HG03108 (cell line): Measurements from ENCODE around the gene SLC26A1.

ENCODE experiments used
- ATAC-seq: cut with Tn5 transposase; IDR thresholded peaks from one replicate; pipeline ENCODE4 v1.9.1; 2021; ENCODE audit warnings: moderate library complexity; ENCODE audit not compliant: unreplicated experiment

Gene SLC26A1

GRCh38 chr4:1014291-1015167 lies 21.3 kb upstream of the SLC26A1 start:
- ATAC-seq, result no peak

DNA sequence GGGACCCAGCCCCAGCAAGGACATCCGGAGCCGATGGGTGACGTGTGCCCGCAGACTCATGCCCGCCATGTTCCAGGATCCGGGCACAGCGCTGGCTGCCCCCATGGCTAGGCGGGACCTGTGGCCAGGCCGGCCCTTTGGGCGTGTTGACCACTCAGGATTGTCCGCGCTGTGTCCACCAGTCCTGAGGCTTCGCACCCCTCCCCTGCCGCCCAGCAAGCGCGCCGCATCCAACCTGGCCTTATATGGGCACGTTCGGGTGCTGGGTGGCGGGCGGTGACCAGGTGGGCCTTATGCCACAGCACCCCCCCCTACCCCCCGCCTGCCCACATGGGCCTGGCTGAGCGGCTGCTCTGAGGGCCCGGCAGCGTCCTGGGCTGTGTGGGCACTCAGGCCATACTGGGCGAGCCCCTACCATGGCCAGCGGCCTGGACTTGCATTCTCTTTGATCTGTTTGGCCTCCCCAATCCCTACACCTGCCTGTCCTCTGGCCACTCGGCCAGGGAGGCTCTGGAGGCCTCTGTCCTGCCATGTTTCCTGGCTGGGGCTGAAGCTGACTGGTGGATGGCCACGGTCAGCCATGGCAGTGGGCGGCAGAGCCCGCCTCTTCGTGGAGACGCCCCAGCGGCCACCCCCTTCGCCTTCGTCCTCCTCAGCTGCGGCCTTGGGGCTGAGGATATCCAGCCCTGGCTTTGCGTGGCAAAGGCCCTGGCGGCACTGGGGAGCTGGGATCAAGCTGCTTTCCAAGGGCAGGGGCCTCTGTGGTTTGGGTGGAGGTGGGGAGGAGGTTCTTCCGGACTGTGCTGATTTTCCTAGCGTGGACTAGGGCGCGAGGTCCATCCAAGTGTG lies 20.2 kb upstream of the SLC26A1 start:
- no peak for ATAC-seq

DNA sequence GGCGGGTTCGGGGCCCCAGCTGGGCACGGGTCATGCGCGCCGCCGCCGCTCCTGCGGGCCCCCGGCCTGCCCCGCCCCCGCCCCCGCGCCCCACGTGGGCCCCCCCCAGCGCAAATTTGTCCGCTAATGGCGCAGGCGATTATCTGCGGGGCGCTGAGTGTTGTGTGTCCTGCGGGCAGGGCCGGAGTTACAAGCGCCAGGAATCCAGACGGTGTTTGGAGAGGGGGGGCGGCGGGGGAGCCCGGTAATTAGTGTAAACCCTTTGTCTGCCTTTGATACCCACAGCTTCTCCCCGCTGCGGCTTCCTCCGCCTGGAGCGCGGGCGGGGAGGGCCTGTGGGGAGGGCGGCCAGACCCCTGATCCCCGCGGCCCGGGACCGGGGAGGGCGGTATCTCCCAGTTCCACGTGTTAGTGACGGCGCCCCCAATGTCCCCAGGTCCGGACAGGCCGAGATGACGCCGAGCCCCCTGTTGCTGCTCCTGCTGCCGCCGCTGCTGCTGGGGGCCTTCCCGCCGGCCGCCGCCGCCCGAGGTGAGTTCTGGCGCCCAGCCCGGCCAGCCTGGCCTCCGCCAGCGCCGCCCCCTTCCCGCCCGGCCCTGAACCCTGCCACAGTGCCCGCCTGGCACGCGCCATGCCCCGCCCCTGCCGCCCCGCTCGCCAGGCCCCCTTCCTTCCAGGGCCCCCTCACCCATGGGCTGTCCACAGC lies 19.0 kb upstream of the SLC26A1 start:
- no peak for ATAC-seq

DNA sequence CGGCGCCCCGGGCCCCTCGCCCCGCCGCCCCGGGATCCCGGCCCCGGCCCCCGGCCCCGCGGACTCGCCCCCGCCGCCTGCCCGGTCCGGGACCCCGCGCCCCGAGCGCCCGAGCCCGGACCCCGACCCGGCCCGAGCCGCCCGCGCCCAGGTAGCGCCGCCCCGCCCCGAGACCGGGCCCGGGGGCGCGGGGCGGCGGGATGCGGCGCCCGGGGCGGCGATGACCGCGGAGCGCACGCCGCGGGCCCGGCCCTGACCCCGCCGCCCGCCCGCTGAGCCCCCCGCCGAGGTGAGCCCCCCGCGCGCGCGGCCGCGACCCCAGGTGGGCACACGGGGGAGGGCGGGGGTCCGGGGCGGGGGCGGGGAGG lies 18.4 kb upstream of the SLC26A1 start:
- no peak for ATAC-seq

DNA sequence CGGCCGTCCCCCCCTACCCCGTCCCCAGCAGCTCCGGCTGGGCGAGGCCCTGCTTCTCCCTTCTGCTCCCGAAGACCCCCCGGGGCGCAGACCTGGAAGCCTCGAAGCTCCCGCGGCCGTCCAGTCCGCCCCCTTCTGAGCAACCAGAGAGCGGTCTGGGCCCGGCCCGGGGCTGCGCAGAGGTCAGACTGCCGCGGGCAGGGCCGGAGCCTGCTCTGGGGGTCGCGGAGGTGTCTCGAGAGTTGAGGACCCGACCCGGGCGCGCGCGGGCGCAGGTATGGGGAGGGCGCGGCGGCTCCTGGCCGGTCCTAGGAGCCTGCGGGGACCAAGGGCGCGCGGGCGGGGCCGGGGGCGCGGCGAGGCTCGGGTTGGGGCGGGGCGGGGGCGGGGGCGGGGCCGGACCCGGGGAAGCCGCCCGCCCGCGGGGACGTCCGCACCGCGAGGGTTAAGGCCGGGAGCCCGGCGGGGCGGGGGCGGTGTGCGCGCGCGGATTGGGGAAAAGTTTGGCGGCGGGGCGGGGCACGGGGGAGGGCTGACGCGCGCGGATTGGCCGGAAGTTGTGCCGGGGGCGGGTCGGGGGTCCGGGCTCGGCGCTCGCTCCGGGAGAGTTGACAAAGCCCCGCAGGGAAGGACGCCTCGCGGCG lies 17.9 kb upstream of the SLC26A1 start, which contains the start of gene FGFRL1:
FGFRL1 (plus strand) TSS at position 605 of the 644 bp plus-strand sequence. CDS start 860 bp downstream, outside the sequence.
- ATAC-seq, result peak; percentile 37

DNA sequence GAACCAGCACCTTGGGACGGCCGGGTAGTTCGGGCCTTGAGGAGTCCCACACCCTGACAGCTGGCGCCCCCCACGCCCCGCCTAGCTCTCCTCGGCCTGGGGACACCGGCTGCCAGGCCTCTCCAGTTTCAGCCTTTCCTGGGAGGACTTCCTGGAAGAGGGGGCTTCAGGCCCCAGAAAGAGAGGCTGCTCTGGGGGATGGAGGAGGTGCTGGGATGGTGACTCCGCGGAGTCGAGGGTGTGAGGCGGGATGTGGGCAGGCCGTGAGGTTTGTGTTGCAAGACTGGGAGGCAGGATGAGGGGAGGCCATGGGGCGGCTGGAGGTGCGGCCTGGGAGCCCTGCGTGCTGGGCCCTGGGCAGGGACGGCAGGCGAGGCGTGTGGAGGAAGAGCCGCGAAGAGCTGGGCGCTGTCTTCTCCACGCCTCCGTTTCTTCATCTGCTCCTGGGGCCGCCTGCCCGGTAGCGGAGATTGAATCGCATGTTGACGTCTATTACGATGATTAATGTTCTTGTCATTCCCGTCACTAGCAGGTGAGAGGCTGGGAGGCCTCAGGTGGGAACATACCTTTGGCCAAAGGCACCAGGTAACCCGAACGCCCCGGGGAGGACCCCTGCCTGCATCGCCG lies 17.3 kb upstream of the SLC26A1 start:
- no peak for ATAC-seq

GRCh38 chr4:1009542-1010394 lies 16.6 kb upstream of the SLC26A1 start:
- no peak for ATAC-seq

DNA sequence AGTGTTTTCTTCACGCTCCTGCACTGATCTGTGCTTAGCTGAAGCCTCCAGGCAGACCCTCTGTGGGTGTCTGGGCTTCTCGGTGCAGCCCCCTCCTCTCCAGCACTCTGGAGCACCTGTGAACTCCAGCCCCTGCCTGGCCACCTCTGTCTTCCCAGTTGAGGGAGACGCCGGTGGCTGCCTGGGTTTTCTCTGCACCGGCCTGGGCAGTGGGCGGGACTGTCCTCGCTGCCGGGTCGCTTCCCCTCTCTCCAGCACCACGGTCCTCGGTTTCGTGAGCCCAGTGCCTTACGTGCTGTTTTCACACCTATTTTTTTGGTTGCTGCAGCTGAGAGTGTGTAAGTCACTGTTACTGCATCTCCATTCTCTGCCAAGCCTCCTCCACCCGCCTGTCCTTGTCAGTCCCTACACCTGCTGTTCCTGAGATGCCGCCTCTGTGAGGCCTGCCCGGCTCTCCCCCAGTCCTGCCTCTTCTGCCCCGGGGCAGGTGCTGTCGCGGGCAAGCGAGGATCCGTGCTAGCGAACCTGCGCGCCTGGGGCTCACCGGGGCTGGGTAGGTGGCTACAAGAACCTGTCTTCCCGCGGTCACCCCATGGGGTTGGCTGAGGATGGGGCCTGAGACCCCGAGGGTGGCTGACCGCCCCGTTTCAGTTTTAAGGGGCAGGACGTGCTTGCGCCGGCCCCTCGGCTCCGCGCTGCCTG lies 15.8 kb upstream of the SLC26A1 start:
- no peak for ATAC-seq

DNA sequence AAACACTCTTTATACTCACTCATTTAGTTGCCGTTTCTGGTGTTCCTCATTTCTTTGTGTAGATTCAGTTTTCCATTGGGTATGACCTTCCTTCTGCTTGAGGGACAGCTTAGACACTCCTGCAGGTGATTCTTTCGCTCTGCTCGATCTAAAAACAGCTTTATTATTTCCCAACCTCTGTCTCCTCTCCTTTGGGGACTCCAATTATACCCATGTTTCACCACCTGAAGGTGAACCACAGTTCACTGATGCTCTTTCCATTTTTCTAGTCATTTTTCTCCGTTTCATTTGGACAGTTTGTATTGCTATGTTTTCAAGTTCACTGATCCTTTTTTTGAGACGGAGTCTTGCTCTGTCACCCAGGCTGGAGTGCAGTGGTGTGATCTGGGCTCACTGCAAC lies 13.7 kb upstream of the SLC26A1 start:
- no peak for ATAC-seq

- ATAC-seq, result no peak
Observed at GRCh38 chr4:1004557-1005485, 11.6 kb upstream of the SLC26A1 start.

GRCh38 chr4:1004071-1004418 lies 10.8 kb upstream of the SLC26A1 start:
- ATAC-seq, result no peak

DNA sequence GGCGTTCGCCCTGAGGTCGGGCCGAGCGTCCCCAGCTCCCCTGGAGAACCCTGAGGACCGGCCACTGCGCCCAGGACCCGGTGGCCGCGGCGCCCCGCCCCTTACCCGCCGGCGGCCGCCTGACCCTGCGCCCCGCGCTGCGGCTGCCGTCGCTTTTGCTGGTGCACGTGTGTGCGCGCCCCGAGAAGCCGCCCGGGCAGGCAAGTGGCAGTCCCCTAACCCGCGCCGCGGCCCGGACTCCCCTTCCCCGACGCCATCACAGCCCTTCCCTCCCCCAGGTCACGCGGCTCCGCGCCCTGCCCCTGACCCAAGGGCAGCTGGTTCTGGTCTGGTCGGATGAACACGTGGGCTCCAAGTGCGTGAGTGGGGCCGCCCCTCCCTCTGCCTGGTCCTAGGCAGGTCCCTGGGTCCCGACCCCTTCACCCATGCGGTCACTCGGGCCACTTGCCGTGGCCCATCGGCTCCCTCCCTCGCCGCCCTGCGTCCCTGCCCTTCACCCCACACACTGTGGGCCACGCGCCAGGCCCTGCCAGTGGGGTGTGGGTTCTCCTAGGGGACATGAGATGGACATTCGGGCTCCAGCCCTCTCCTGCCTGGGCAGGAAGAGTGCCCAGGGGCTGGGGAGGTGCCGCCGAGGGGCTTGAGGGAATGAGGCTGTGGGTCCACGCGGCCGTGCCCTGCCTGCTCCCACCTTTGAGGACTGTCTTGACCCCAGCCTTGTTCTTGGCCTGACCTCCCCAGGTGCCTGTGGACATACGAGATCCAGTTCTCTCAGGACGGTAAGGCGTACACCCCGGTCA lies 10.3 kb upstream of the SLC26A1 start:
- no peak for ATAC-seq

GRCh38 chr4:1002631-1003251 lies 9.5 kb upstream of the SLC26A1 start:
- no peak for ATAC-seq

GRCh38 chr4:1002131-1002630 lies 9.0 kb upstream of the SLC26A1 start:
- no peak for ATAC-seq

GRCh38 chr4:1001561-1002130 lies 8.4 kb upstream of the SLC26A1 start:
- ATAC-seq, result no peak

GRCh38 chr4:1000686-1001260 lies 7.6 kb upstream of the SLC26A1 start:
- ATAC-seq, result no peak
